Effector memory CD4-positive, alpha-beta T cell (primary cell): ENCODE data around the gene TMEM201.
A peak's percentile ranks its signal among the peaks of the same experiment; 100 is the strongest.

Source experiments
- DNase-seq, 3 donors: peaks; one replicate each; pipeline ENCODE4 v3.0.0-alpha.2; 2020
- H3K27ac ChIP-seq: 2 replicates; pipeline ENCODE4 v1.7.0; 2013; ENCODE audit warnings: mild to moderate bottlenecking, low read length, moderate library complexity; ENCODE audit not compliant: insufficient read depth, poor library complexity, severe bottlenecking
- H3K27me3 ChIP-seq: replicated peaks from 2 replicates; pipeline ENCODE4 v1.7.0; 2013; ENCODE audit warnings: mild to moderate bottlenecking, low read length; ENCODE audit not compliant: insufficient read depth, control insufficient read depth, poor library complexity, severe bottlenecking
- H3K36me3 ChIP-seq: 2 replicates; pipeline ENCODE4 v1.7.0; 2013; ENCODE audit warnings: mild to moderate bottlenecking, low read length, moderate library complexity; ENCODE audit not compliant: control insufficient read depth, insufficient read depth
- H3K4me1 ChIP-seq: 2 replicates; pipeline ENCODE4 v1.7.0; 2013; ENCODE audit warnings: low read length, mild to moderate bottlenecking; ENCODE audit not compliant: control insufficient read depth, insufficient read depth, poor library complexity, severe bottlenecking
- H3K4me3 ChIP-seq: 2 replicates; pipeline ENCODE4 v1.7.0; 2013; ENCODE audit warnings: low read length, low read depth, mild to moderate bottlenecking; ENCODE audit not compliant: insufficient read depth, poor library complexity, severe bottlenecking
- H3K9me3 ChIP-seq: 2 replicates; pipeline ENCODE4 v1.7.0; 2013; ENCODE audit warnings: mild to moderate bottlenecking, low read length, moderate library complexity; ENCODE audit not compliant: control insufficient read depth

The TMEM201 gene

GRCh38 chr1:9659328-9659727 lies 70.6 kb downstream of the TMEM201 start:
- H3K9me3 ChIP-seq = no peaks in the 10 kb centered on the region
- no peak for DNase-seq
- H3K27ac ChIP-seq = peak overlapping the region; percentile 1
- H3K36me3 ChIP-seq = peaks cover 15% of the 10 kb centered on the region
- peaks cover 33% of the 10 kb centered on the region for H3K4me1 ChIP-seq
- H3K4me3 ChIP-seq = no peak overlapping the region
- H3K27me3 ChIP-seq = no peaks in the 10 kb centered on the region

GRCh38 chr1:9663257-9663656 lies 74.5 kb downstream of the TMEM201 start:
- no peak for DNase-seq
- Histone ChIP-seq H3K9me3 (no peaks in the 10 kb centered on the region), H3K27ac (no peak overlapping the region), H3K4me1 (peaks cover 9% of the 10 kb centered on the region), H3K4me3 (no peak overlapping the region), H3K27me3 (no peaks in the 10 kb centered on the region), H3K36me3 (peaks cover 15% of the 10 kb centered on the region)
